Inflammatory macrophage treated with lipopolysaccharide for 1 hour (primary cell): ENCODE measurements around the gene HEMK1.

Experiments
- DNase-seq, 2 donors: peaks; one replicate each; pipeline ENCODE4 v3.0.0-alpha.2; 2020 to 2022

Gene HEMK1

GRCh38 chr3:50577348-50577747 lies 8.0 kb downstream of the HEMK1 start:
- no peak for DNase-seq

GRCh38 chr3:50580683-50581458 lies 11.5 kb downstream of the HEMK1 start:
- no peak for DNase-seq

DNA sequence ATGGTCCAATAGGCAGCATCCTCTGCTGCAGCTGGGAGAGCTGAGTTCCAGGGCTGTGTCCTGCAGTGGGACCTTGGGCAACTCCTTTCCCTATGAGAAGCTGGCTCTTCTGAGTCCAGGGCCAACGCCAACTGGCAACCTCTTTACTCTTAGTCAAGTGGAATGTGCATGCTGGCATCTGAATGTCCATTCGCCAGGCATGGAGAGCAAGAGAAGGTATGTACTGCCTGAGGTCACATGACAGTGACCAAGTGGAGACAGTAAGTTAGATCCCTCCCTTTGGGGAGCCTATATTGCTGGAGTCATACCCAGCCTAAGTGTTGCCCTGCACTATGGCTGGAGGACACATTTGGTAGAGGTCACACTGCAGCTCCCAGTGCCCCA lies 12.1 kb downstream of the HEMK1 start:
- DNase-seq: no peak

- no peak for DNase-seq
Measured at GRCh38 chr3:50582083-50582482, 12.8 kb downstream of the HEMK1 start.

DNA sequence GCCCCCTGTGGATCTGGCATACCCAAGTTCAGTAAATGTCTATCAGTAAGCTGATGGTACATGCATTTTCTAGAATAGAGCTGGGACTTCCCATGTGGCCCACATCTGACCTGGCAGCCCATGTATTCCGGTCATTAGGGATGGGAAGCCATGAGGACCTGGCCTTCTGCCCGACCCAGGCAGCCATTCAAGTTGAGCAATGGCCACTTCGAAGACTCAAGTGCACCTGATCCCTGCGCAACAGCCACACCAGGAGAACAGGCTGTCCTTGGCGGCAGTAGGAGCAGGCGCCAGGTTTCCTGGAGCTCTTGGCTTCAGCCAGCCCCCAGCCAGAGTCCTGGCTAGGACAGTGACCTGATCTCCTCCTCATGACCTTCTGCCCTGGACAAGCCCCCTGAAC lies 14.6 kb downstream of the HEMK1 start:
- no peak for DNase-seq

GRCh38 chr3:50584391-50584790 lies 15.1 kb downstream of the HEMK1 start:
- no peak for DNase-seq

DNA sequence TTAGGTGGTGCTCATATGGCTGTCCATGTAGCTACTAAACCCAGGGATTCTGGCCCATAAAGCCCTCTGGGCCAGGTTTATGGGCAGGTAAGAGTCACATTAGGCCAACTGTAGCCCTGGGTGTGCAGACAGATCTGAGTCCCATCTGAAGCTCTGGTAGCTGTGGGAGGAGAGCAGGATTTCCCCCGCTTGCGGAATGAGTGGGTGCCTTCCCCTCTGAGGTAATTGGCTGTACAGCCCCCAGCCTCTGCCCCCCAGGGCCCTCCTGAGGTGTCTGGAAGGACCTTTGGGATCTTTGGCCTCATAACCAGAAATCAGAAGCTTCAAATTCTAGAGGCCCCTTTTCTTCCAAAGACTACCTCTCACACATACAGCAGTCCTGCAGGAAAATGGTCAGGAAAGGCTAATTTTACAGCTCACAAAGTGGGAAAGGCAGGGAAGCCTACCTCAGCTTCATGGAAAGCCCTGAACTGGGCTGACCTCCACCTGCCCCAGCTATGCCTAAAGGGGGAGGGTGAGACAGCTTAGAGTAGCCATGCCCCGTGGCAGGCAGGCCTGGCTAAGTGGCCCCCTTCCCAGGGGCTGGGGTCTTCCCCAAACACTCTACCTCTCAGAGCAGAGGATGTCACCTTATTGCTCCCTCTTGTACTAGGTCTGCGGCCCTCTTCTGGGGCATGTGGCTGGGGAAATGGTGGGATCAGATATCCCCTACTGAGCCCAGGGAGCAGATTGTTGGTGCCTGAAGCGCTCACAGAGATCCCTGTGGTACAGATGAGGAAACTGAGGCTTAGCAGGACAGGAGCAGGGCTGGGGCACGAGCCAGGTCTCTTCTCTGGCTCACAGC lies 16.8 kb downstream of the HEMK1 start:
- DNase-seq: peak; percentile 35 to 68

- no peak for DNase-seq
Measured at GRCh38 chr3:50586763-50587070, 17.4 kb downstream of the HEMK1 start.

- no peak for DNase-seq
Measured at GRCh38 chr3:50587373-50587772, 18.1 kb downstream of the HEMK1 start.

DNA sequence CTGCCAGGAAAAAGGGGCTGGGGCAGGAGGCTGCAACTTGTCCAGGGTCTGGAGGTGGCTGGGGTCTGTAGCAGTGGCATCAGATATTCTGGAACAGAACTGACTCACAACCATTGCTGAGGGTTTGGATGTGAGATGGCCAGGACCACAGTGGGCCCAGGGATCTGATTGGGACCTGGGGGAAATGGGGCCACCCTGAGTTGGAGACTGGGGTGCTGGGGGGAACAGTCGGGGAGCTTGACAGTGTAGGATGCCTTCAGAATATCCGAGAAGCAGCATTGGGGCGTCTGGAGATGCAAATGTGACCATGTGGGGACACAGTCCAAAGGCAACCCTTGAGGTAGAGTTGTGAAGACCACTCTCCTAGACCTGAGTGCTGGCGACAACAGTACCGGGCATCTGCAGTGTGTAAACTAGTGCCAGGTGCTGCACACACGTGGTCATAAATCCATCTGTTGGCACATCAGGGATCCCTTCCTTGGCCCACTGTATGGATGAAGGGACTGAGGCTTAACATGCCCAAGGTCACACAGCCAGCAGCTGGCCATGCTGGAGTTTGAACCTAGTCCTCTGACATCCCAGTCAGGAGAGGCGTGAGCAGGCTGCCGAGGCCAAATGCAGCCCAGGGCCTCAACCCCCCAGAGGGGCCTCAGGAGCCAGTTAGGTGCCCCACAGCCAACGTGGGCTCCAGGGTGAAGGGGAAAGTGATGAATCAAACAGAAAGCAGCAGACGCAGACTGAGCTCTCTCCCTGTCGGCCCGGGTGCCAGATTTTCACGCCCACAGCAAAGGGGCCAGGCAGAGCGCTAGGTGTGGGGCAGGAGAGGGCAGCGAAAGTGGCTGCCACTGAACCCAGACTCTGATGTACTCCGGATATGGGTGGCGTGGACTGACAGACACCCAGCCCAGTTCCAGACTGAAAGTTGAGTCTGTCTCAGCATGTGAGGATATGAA lies 18.8 kb downstream of the HEMK1 start:
- no peak for DNase-seq

- no peak for DNase-seq
Measured at GRCh38 chr3:50588759-50589433, 19.6 kb downstream of the HEMK1 start.

GRCh38 chr3:50591196-50591741 lies 21.9 kb downstream of the HEMK1 start:
- DNase-seq: peak in 1 of 2 donors; percentile 71

DNA sequence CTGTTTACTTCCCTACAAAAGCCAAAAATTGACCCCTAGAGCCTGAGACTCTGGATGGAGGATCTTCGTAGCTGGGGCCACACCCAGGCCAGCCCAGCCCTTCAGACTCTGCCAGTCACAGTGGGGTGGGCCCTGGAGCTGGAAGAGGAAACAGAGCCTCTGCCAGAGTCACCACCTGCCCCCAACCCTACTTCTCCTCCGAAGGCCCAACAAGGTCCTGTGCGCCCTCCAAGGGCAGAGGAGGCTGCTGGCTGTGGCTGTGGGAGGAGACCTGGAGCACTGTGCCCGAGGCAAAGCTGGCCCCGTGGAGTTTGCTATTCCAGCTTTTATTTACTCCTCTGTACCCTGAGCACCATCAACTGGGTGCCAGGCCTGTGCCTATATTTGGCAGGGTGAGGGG lies 23.2 kb downstream of the HEMK1 start:
- peak; percentile 42 to 50 for DNase-seq

- DNase-seq: no peak
Measured at GRCh38 chr3:50594253-50594785, 25.0 kb downstream of the HEMK1 start.

DNA sequence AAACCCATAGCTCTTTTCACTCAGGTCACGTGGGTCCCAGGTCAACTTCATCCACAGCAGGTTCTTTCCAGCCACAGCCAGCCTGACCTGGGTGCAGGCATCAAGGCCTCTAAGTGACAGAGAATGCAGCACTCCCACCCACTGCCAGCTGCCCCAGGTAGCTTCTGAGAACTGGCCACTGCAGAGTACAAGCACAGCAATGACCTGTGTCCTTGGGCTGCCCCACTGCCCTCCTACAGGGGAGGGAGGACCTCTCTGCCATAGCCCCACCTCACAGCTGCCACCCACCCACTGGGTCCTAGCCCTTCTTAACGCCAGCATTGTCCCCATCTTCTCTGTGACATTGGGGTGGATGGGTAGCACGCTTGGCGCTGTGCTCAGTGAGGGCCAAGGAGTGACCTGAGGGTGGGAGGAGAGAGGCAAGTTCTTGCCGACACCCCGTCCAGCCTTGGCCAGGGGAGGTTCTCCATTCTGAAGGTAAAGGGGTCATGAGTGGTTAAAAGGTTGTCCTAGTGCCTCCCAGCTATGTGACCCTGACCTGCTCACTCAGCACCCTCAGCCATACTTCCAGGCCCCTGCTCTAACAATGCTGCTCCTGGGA lies 29.9 kb downstream of the HEMK1 start:
- DNase-seq: no peak

- no peak for DNase-seq
Measured at GRCh38 chr3:50599716-50600118, 30.4 kb downstream of the HEMK1 start.

DNA sequence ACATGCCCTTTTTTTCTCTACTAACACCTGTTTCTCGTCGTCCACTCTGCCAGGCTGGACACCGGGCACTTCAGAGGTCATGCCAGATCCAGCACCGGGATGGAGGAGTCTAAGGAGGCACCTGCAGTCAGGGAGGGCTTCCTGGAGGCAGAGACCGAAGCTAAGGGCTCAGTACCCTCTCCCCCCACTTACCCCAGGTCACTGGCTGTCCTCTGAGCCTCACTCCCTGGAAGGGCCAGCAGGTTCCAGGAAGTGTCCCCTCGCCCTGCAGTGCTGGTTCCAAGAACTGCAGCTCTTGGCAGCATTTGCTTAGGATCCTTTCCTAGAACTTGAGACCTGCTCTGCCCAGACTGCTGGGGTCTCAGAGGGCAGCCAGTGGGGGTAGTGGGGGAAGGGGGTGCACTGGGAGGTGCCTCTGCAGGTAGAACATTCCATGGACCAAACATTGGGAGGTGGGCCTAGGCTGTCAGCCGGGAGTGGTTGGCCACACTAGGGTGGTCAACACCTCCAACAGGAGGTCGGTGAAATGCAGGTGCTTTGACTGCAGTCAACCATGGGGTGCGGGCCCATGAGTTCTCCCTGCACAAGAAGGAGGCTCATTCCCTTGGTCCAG lies 30.9 kb downstream of the HEMK1 start:
- DNase-seq: no peak

- peak; percentile 93 to 97 for DNase-seq
Measured at GRCh38 chr3:50600841-50601591, 31.7 kb downstream of the HEMK1 start.

- DNase-seq: no peak
Measured at GRCh38 chr3:50602595-50603191, 33.4 kb downstream of the HEMK1 start.
